Thyroid gland (tissue), 4 donors: Measurements from ENCODE around the gene PROM1. TPM values are rescaled to one million over a fixed set of nuclear protein-coding genes. Genes with fewer than 3 reads are reported as not detected.

Experiments
- DNase-seq, 2 donors: peaks; one replicate each; pipeline ENCODE4 v3.0.0-alpha.2; 2019
- H3K27ac ChIP-seq, 3 donors: fragments of 200-600 bp; sonication (generic); 1 replicate in 2 of 3; 2 replicates in 1 of 3; pipeline ENCODE4 v1.5.1; 2016 to 2019; ENCODE audit warnings: mild to moderate bottlenecking in 1 of 3, moderate library complexity in 1 of 3
- H3K27me3 ChIP-seq: fragments of 200-600 bp; sonication (generic); one replicate; pipeline ENCODE4 v1.5.1; 2019
- H3K36me3 ChIP-seq, 2 donors: fragments of 200-600 bp; sonication (generic); one replicate each; pipeline ENCODE4 v1.5.1; 2016 to 2019
- H3K4me1 ChIP-seq, 2 donors: fragments of 200-600 bp; sonication (generic); one replicate each; pipeline ENCODE4 v1.5.1; 2017 to 2019
- H3K4me3 ChIP-seq, 3 donors: fragments of 200-600 bp; sonication (generic); replicated peaks in 1 of 3; 1 replicate in 2 of 3; 2 replicates in 1 of 3; pipeline ENCODE4 v1.5.1; 2016; ENCODE audit warnings: mild to moderate bottlenecking in 1 of 3
- H3K9me3 ChIP-seq: fragments of 200-600 bp; sonication (generic); one replicate; pipeline ENCODE4 v1.5.1; 2017
- CTCF ChIP-seq, 6 experiments: fragments of 200-600 bp in 3 of 6; fragments of 450-650 bp in 3 of 6; sonication (generic) in 3 of 6; IDR thresholded peaks; one replicate each; pipeline ENCODE4 v1.5.1; 2016 to 2019; ENCODE audit warnings: antibody characterized with exemption in 6 of 6, mild to moderate bottlenecking in 2 of 6, inconsistent platforms in 1 of 6, moderate library complexity in 1 of 6
- POLR2A ChIP-seq, 2 donors: fragments of 450-650 bp; IDR thresholded peaks; one replicate each; pipeline ENCODE4 v1.6.1; 2017; ENCODE audit warnings: antibody characterized with exemption in 2 of 2, mild to moderate bottlenecking in 2 of 2, moderate library complexity in 1 of 2
- WGBS, 2 donors: methylation state at CpG; one replicate each; pipeline ENCODE4 v1.1.5; 2017; 5-methylcytosine and 5-hydroxymethylcytosine counted together
- intact Hi-C: fragments of 100-400 bp; cut with DNase I; formaldehyde crosslinking; loops from one replicate; pipeline ENCODE4 v1.15.1; 2023
- total RNA-seq, 4 donors: library from RNA; depleted of rRNA; stranded (reverse); fragments of >200 nt; gene quantifications; one replicate each; pipeline ENCODE4 v1.2.3, GENCODE V29; 2016

The PROM1 gene
- total RNA-seq, 4 donors from 2014 or later, result 0.67 to 9.9 (median 2.3) TPM

GRCh38 chr4:16009153-16009552, 74.7 kb downstream of the PROM1 start:
- 88 to 93% methylated on average over 4 of the region's 4 CpGs for WGBS, 2 donors
- no peak overlapping the region for H3K4me3 ChIP-seq
- no peak for DNase-seq
- no peak for TF ChIP-seq CTCF (IDR thresholded peaks at IDR 0.05)
- no peak for TF ChIP-seq POLR2A (IDR thresholded peaks at IDR 0.05)
- intact Hi-C loops, result loop anchor here (10.0 kb wide), 1 partner anchor 204 kb away; no protein-coding TSS in a partner anchor
- peaks cover 0 to 3% of the 10 kb centered on the region in 2 donors for H3K4me1 ChIP-seq
- no peaks in the 10 kb centered on the region for H3K36me3 ChIP-seq
- H3K9me3 ChIP-seq, result no peaks in the 10 kb centered on the region
- no peak overlapping the region for H3K27ac ChIP-seq
- no peaks in the 10 kb centered on the region for H3K27me3 ChIP-seq

- 78 to 93% methylated on average over 5 of the region's 5 CpGs for WGBS, 2 donors
- Histone ChIP-seq H3K27ac (no peak overlapping the region), H3K27me3 (no peaks in the 10 kb centered on the region), H3K36me3 (no peaks in the 10 kb centered on the region), H3K4me3 (no peak overlapping the region), H3K9me3 (no peaks in the 10 kb centered on the region), H3K4me1 (peaks cover 0 to 3% of the 10 kb centered on the region in 2 donors)
- intact Hi-C loops, result loop anchor here (10.0 kb wide), 1 partner anchor 203 kb away; no protein-coding TSS in a partner anchor
- TF ChIP-seq CTCF (IDR thresholded peaks at IDR 0.05), result no peak
- TF ChIP-seq POLR2A (IDR thresholded peaks at IDR 0.05), result no peak
- no peak for DNase-seq
Measured at GRCh38 chr4:16007471-16008095, 76.2 kb downstream of the PROM1 start.

DNA sequence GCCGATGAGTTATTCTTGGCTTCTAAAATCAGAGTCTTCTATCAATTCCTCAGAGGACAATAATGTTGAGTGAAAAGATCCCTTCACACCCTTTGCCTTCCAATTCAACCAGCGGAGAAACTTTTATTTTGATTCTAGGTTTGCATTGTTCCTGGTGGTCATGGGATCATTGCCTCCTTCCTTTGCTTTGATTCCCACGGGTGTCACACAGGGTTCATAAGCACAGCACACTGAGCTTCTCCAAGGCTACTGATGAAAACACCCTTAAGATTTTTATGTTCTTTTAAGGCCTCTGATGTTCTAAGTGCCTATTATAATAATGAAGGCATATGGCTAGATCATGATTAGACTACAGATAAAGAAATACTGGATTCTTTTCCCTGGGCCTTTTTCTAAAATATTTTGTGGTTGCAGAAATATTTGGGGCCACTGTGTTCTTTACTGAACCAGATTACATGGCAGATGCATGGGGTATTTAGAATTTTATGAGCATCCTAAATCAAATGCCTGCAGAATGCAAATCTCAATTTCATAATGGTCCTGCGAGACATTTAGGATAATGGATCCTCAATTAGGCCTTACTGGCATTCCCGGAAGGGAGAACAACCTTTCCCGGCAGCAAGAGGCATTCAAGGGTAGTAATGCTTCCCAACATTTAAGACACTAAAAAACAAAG, 76.9 kb downstream of the PROM1 start:
- Histone ChIP-seq H3K4me3 (no peak overlapping the region), H3K9me3 (no peaks in the 10 kb centered on the region), H3K4me1 (peaks cover 0 to 3% of the 10 kb centered on the region in 2 donors), H3K27me3 (no peaks in the 10 kb centered on the region), H3K27ac (no peak overlapping the region), H3K36me3 (no peaks in the 10 kb centered on the region)
- 84 to 89% methylated on average over 6 of the region's 6 CpGs for WGBS, 2 donors
- no peak for TF ChIP-seq POLR2A (IDR thresholded peaks at IDR 0.05)
- no peak for TF ChIP-seq CTCF (IDR thresholded peaks at IDR 0.05)
- intact Hi-C loops, result loop anchor here (10.0 kb wide), 1 partner anchor 202 kb away; no protein-coding TSS in a partner anchor
- DNase-seq, result no peak

- Histone ChIP-seq H3K4me3 (no peak overlapping the region), H3K27me3 (no peaks in the 10 kb centered on the region), H3K27ac (no peak overlapping the region), H3K4me1 (no peaks in the 10 kb centered on the region), H3K9me3 (no peaks in the 10 kb centered on the region), H3K36me3 (no peaks in the 10 kb centered on the region)
- DNase-seq, result no peak
- intact Hi-C loops, result loop anchor here (10.0 kb wide), 1 partner anchor 201 kb away; no protein-coding TSS in a partner anchor
- no peak for TF ChIP-seq POLR2A (IDR thresholded peaks at IDR 0.05)
- TF ChIP-seq CTCF (IDR thresholded peaks at IDR 0.05), result no peak
- WGBS, 2 donors, result 81 to 90% methylated on average over 5 of the region's 5 CpGs
Measured at GRCh38 chr4:16005676-16006075, 78.1 kb downstream of the PROM1 start.

- 0 to 1% methylated on average over 4 of the region's 4 CpGs for WGBS, 2 donors
- Histone ChIP-seq H3K27ac (no peak overlapping the region), H3K4me1 (no peaks in the 10 kb centered on the region), H3K36me3 (no peaks in the 10 kb centered on the region), H3K4me3 (no peak overlapping the region), H3K27me3 (no peaks in the 10 kb centered on the region), H3K9me3 (no peaks in the 10 kb centered on the region)
- TF ChIP-seq POLR2A (IDR thresholded peaks at IDR 0.05) (no peak), CTCF (IDR thresholded peaks at IDR 0.05) (peak; percentile 38 to 96 (median 78))
- peak; percentile 66 to 67 for DNase-seq
- intact Hi-C loops, result loop anchor here (5.0 to 10.0 kb wide), 3 partner anchors 39 to 197 kb away; partner anchors contain the start of gene FGFBP2
Measured at GRCh38 chr4:16001484-16001858, 82.4 kb downstream of the PROM1 start.
